ENCODE measurements around the gene MYBL2. TPM values are rescaled to one million over a fixed set of nuclear protein-coding genes. Genes with fewer than 3 reads are reported as not detected.
"Not testable (repeated sequence)": the region's sequence is repeated elsewhere in the genome, so short reads cannot be mapped to it uniquely, and the experiment has no call there.

Gene MYBL2
- total and polyA plus RNA-seq, 2 experiments from 2014 or later = 6.1 to 11.7 TPM

DNA sequence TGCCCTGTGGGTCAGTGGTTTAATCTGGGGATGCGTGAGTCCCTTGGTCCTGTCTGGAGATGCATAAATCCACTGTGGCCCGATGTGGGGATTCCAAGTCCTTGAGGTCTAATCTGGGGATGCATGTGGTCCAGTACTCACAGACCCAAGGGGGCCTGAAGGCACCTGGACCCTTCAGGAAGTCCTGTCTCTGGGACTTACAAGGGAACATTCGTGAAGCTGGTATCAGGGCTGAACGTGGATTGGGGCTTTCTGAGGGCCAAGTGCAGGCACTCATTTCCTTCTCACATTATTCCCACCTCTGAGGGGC, 85.1 kb downstream of the MYBL2 start:
- H3K4me3 ChIP-seq = no peak overlapping the region
- no peak overlapping the region for H3K9ac ChIP-seq
- H3K79me2 ChIP-seq (ENCODE audit: insufficient read depth) = no peaks in the 10 kb centered on the region
- H3K4me2 ChIP-seq (ENCODE audit: unreplicated experiment) = peak overlapping the region; percentile 29
- peak overlapping the region; percentile 44 for H3K27ac ChIP-seq
- H3K9me3 ChIP-seq (ENCODE audit: low read depth) = no peaks in the 10 kb centered on the region
- 93 to 97% methylated on average over 4 of the region's 4 CpGs for WGBS, 2 experiments (ENCODE audit: low coverage in 1 of 2, low lambda C conversion rate in 2 of 2, missing lambda C conversion rate in 2 of 2)
- H3K4me1 ChIP-seq (ENCODE audit: insufficient read depth) = peaks cover 32% of the 10 kb centered on the region
- no peaks in the 10 kb centered on the region for H4K20me1 ChIP-seq (ENCODE audit: insufficient read depth)
- DNase-seq = no peak
- no peak overlapping the region for H2AFZ ChIP-seq
- peaks cover 38% of the 10 kb centered on the region for H3F3A ChIP-seq (ENCODE audit: insufficient read depth)
- no peaks in the 10 kb centered on the region for H3K36me3 ChIP-seq (ENCODE audit: low read depth)
- in situ Hi-C loops (cut with MboI) = loop anchor here (5.0 kb wide), 1 partner anchor 330 kb away; no protein-coding TSS in a partner anchor
- H3K9me2 ChIP-seq (ENCODE audit: insufficient read depth) = no peaks in the 10 kb centered on the region
- no peaks in the 10 kb centered on the region for H3K27me3 ChIP-seq (replicated peaks; ENCODE audit: insufficient read depth)
- TF ChIP-seq EZH2phosphoT487 (IDR thresholded peaks at IDR 0.05; ENCODE audit: insufficient read depth, low read depth) (no peak), EZH2 (IDR thresholded peaks at IDR 0.05; ENCODE audit: insufficient read depth, poor library complexity, severe bottlenecking) (no peak)

DNA sequence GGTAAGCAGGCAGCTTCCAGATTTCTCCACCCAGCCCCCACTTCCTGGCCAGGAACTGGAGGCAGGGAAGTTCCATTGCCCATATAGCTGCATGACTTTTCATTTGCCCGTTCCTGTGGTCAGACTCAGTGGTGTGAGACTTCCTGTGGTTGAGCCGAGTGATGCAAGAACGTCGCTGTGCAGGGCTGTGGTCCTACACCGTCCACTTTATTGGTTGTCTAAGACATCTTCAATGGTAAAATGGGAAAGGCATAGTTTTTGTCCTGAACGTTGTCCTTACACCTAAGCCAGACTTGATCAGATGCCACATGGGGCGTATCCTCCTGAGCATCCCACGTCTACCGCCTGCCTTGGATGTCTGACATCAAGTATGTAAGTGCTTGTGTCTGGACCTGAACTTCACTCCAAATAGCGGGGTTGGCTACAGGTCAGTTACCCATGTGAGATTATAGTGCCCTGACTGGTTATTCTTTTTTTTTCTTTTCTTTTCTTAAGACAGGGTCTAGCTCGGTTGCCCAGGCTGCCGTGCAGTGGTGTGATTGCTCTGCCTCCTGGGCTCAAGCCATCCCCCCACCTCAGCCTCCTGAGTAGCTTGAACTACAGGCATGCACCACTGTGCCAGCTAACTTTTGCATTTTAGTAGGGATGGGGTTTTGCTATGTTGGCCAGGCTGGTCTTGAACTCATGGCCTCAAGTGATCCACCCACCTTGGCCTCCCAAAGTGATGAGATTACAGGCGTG, 85.8 kb downstream of the MYBL2 start:
- no peaks in the 10 kb centered on the region for H3K79me2 ChIP-seq (ENCODE audit: insufficient read depth)
- peaks cover 38% of the 10 kb centered on the region for H3F3A ChIP-seq (ENCODE audit: insufficient read depth)
- no peak overlapping the region for H2AFZ ChIP-seq
- WGBS, 2 experiments (ENCODE audit: low coverage in 1 of 2, low lambda C conversion rate in 2 of 2, missing lambda C conversion rate in 2 of 2) = 63 to 64% methylated on average over 13 of the region's 13 CpGs
- DNase-seq = peak; percentile 87
- no peaks in the 10 kb centered on the region for H3K9me3 ChIP-seq (ENCODE audit: low read depth)
- no peak overlapping the region for H3K9ac ChIP-seq
- no peaks in the 10 kb centered on the region for H3K27me3 ChIP-seq (replicated peaks; ENCODE audit: insufficient read depth)
- H3K27ac ChIP-seq = peak overlapping the region; percentile 44
- H3K4me2 ChIP-seq (ENCODE audit: unreplicated experiment) = peak overlapping the region; percentile 35
- in situ Hi-C loops (cut with MboI) = loop anchor here (5.0 kb wide), 1 partner anchor 330 kb away; no protein-coding TSS in a partner anchor
- H4K20me1 ChIP-seq (ENCODE audit: insufficient read depth) = no peaks in the 10 kb centered on the region
- no peaks in the 10 kb centered on the region for H3K36me3 ChIP-seq (ENCODE audit: low read depth)
- no peaks in the 10 kb centered on the region for H3K9me2 ChIP-seq (ENCODE audit: insufficient read depth)
- H3K4me3 ChIP-seq = no peak overlapping the region
- peaks cover 32% of the 10 kb centered on the region for H3K4me1 ChIP-seq (ENCODE audit: insufficient read depth)
- TF ChIP-seq EZH2phosphoT487 (IDR thresholded peaks at IDR 0.05; ENCODE audit: insufficient read depth, low read depth) = no peak
- no peak for TF ChIP-seq EZH2 (IDR thresholded peaks at IDR 0.05; ENCODE audit: insufficient read depth, poor library complexity, severe bottlenecking)

DNA sequence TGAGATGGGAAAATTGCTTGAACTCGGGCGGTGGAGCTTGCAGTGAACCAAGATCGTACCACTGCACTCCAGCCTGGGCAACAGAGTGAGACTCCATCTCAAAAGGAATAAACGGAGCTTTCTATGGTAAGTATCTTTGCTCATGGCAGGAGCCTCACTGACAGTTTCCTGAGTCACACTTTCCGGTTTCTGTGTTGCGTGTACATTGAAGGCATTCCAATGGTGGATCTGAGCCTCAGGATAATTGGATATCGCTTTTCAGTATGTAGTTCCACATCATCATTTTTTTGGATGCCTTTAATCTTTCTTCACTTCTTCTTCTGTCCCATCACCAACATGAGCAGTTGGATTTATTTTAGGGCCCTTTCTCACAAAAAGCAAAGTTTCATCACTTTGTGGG, 88.5 kb downstream of the MYBL2 start:
- Histone ChIP-seq H3K27me3 (replicated peaks; ENCODE audit: insufficient read depth) (no peaks in the 10 kb centered on the region), H3K9ac (0 out of 2 replicates have a peak overlapping the region, but pooled peaks have one; percentile 19), H3K4me3 (no peak overlapping the region), H3K4me1 (ENCODE audit: insufficient read depth) (peaks cover 32% of the 10 kb centered on the region), H4K20me1 (ENCODE audit: insufficient read depth) (no peaks in the 10 kb centered on the region), H3K9me2 (ENCODE audit: insufficient read depth) (no peaks in the 10 kb centered on the region), H3K79me2 (ENCODE audit: insufficient read depth) (no peaks in the 10 kb centered on the region), H3K36me3 (ENCODE audit: low read depth) (no peaks in the 10 kb centered on the region), H3K27ac (peak overlapping the region; percentile 81), H2AFZ (peak overlapping the region; percentile 31), H3K4me2 (ENCODE audit: unreplicated experiment) (no peak overlapping the region), H3K9me3 (ENCODE audit: low read depth) (no peaks in the 10 kb centered on the region), H3F3A (ENCODE audit: insufficient read depth) (peaks cover 38% of the 10 kb centered on the region)
- TF ChIP-seq EZH2 (IDR thresholded peaks at IDR 0.05; ENCODE audit: insufficient read depth, poor library complexity, severe bottlenecking) (no peak), EZH2phosphoT487 (IDR thresholded peaks at IDR 0.05; ENCODE audit: insufficient read depth, low read depth) (no peak)
- peak; percentile 88 for DNase-seq
- WGBS, 2 experiments (ENCODE audit: low coverage in 1 of 2, low lambda C conversion rate in 2 of 2, missing lambda C conversion rate in 2 of 2) = 36 to 43% methylated on average over 7 of the region's 7 CpGs
- in situ Hi-C loops (cut with MboI) = no loop called here

DNA sequence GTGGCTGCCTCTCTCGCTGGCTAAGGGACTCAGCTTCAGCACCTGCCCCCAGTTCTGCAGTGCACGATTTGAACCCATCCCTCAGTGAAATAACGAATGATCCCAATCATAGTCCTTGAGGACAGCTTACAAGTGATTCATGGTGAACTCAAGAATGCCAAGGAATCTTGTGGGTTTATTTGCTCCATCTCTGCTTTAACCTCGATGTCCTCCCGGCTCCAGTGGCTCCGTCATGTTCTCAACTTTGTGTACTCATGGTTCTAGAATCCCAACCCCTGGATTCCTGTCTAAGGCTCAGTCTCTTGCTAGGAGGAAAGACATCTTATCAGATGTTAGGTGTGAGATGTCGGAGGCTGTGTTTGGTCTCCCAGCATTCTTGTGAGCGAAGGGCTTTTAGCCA, 88.9 kb downstream of the MYBL2 start:
- peak overlapping the region; percentile 81 for H3K27ac ChIP-seq
- H3K4me2 ChIP-seq (ENCODE audit: unreplicated experiment) = no peak overlapping the region
- no peaks in the 10 kb centered on the region for H3K9me3 ChIP-seq (ENCODE audit: low read depth)
- in situ Hi-C loops (cut with MboI) = no loop called here
- peaks cover 30% of the 10 kb centered on the region for H3K4me1 ChIP-seq (ENCODE audit: insufficient read depth)
- peaks cover 36% of the 10 kb centered on the region for H3F3A ChIP-seq (ENCODE audit: insufficient read depth)
- H4K20me1 ChIP-seq (ENCODE audit: insufficient read depth) = no peaks in the 10 kb centered on the region
- H3K4me3 ChIP-seq = no peak overlapping the region
- no peaks in the 10 kb centered on the region for H3K79me2 ChIP-seq (ENCODE audit: insufficient read depth)
- H3K27me3 ChIP-seq (replicated peaks; ENCODE audit: insufficient read depth) = no peaks in the 10 kb centered on the region
- peak overlapping the region; percentile 31 for H2AFZ ChIP-seq
- WGBS, 2 experiments (ENCODE audit: low coverage in 1 of 2, low lambda C conversion rate in 2 of 2, missing lambda C conversion rate in 2 of 2) = 25 to 30% methylated on average over 8 of the region's 8 CpGs
- no peak for TF ChIP-seq EZH2phosphoT487 (IDR thresholded peaks at IDR 0.05; ENCODE audit: insufficient read depth, low read depth)
- no peak for TF ChIP-seq EZH2 (IDR thresholded peaks at IDR 0.05; ENCODE audit: insufficient read depth, poor library complexity, severe bottlenecking)
- peak overlapping the region; percentile 32; the same call in 1 of the 2 replicates for H3K9ac ChIP-seq
- no peaks in the 10 kb centered on the region for H3K36me3 ChIP-seq (ENCODE audit: low read depth)
- no peaks in the 10 kb centered on the region for H3K9me2 ChIP-seq (ENCODE audit: insufficient read depth)
- peak; percentile 83 for DNase-seq

DNA sequence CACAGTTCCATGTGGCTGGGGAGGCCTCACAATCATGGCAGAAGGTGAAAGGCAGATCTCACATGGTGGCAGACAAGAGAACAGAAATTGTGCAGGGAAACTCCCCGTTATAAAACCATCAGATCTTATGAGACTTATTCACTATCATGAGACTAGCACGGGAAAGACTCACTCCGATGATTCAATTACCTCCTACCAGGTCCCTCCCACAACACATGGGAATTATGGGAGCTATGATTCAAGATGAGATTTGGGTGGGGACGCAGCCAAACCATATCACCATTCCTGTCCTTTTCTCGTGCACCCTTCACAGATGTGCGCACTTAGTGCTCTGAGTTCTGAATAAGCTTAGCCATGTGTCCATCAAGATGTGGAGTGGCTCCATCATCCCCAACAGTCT, 91.0 kb downstream of the MYBL2 start:
- H3K4me3 ChIP-seq; H3K27ac ChIP-seq; H3K9me3 ChIP-seq (ENCODE audit: low read depth); H3K4me2 ChIP-seq (ENCODE audit: unreplicated experiment); H3K27me3 ChIP-seq (replicated peaks; ENCODE audit: insufficient read depth); H2AFZ ChIP-seq; H3K79me2 ChIP-seq (ENCODE audit: insufficient read depth); H4K20me1 ChIP-seq (ENCODE audit: insufficient read depth); H3K9me2 ChIP-seq (ENCODE audit: insufficient read depth); H3K36me3 ChIP-seq (ENCODE audit: low read depth); H3K9ac ChIP-seq; in situ Hi-C loops (cut with MboI): not testable (repeated sequence)
- 39 to 53% methylated on average over 6 of the region's 6 CpGs for WGBS, 2 experiments (ENCODE audit: low coverage in 1 of 2, low lambda C conversion rate in 2 of 2, missing lambda C conversion rate in 2 of 2)
- peak; percentile 49 for DNase-seq
- H3K4me1 ChIP-seq (ENCODE audit: insufficient read depth) = peaks cover 12% of the 10 kb centered on the region
- H3F3A ChIP-seq (ENCODE audit: insufficient read depth) = peaks cover 23% of the 10 kb centered on the region

Data from GM23248 (cell line).